Activated naive CD8-positive, alpha-beta T cell (primary cell): Measurements from ENCODE around the gene PLD5.
"Not testable (repeated sequence)": the region's sequence is repeated elsewhere in the genome, so short reads cannot be mapped to it uniquely, and the experiment has no call there.

Experiments used
- H3K27ac Mint-ChIP-seq: one replicate; pipeline ENCODE4 v1.8.0; 2021; ENCODE audit warnings: mixed read lengths
- H3K27me3 Mint-ChIP-seq: one replicate; pipeline ENCODE4 v1.8.0; 2021; ENCODE audit warnings: mixed read lengths
- H3K36me3 Mint-ChIP-seq: one replicate; pipeline ENCODE4 v1.8.0; 2021; ENCODE audit warnings: mixed read lengths
- H3K4me1 Mint-ChIP-seq: one replicate; pipeline ENCODE4 v1.8.0; 2021; ENCODE audit warnings: low read depth, mixed read lengths
- H3K4me3 Mint-ChIP-seq: one replicate; pipeline ENCODE4 v1.8.0; 2021; ENCODE audit warnings: mild to moderate bottlenecking, mixed read lengths
- H3K9me3 Mint-ChIP-seq: one replicate; pipeline ENCODE4 v1.8.0; 2021; ENCODE audit warnings: low read depth, mixed read lengths

Gene PLD5

DNA sequence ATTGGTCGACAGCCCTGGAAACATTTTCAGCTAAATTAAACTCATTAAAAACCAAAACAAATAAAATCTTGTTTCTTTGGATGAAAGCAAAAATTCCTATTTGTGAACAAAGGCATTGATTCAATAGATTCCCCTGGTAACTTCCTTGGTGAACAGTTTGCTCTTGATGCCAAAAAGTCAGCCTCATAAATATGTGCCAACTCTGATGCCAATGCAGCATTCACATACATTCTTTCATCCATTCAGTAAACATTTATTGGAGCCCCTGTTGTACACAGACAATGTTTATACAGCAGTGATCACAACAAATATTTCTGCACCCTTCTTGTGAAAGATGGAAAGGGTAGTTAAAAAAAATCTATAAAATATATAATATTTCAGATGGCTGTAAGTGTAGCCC is 107.8 kb downstream of the PLD5 start:
- no peak overlapping the region for H3K4me3 Mint-ChIP-seq
- H3K9me3 Mint-ChIP-seq = no peaks in the 10 kb centered on the region

GRCh38 chr1:242412921-242413320 is 111.6 kb downstream of the PLD5 start:
- no peaks in the 10 kb centered on the region for H3K9me3 Mint-ChIP-seq
- no peaks in the 10 kb centered on the region for H3K36me3 Mint-ChIP-seq
- H3K4me1 Mint-ChIP-seq = no peaks in the 10 kb centered on the region
- H3K4me3 Mint-ChIP-seq = no peak overlapping the region
- H3K27ac Mint-ChIP-seq = no peak overlapping the region
- H3K27me3 Mint-ChIP-seq = peaks cover 6% of the 10 kb centered on the region

More for the DNA sequence above, 107.8 kb downstream of the PLD5 start:
- peaks cover 8% of the 10 kb centered on the region for H3K27me3 Mint-ChIP-seq
- H3K36me3 Mint-ChIP-seq = no peaks in the 10 kb centered on the region
- H3K27ac Mint-ChIP-seq = no peak overlapping the region
- no peaks in the 10 kb centered on the region for H3K4me1 Mint-ChIP-seq

- no peaks in the 10 kb centered on the region for H3K4me1 Mint-ChIP-seq
- no peaks in the 10 kb centered on the region for H3K9me3 Mint-ChIP-seq
- peaks cover 6% of the 10 kb centered on the region for H3K27me3 Mint-ChIP-seq
These were observed 112.6 kb downstream of the PLD5 start for GRCh38 chr1:242411901-242412300.

DNA sequence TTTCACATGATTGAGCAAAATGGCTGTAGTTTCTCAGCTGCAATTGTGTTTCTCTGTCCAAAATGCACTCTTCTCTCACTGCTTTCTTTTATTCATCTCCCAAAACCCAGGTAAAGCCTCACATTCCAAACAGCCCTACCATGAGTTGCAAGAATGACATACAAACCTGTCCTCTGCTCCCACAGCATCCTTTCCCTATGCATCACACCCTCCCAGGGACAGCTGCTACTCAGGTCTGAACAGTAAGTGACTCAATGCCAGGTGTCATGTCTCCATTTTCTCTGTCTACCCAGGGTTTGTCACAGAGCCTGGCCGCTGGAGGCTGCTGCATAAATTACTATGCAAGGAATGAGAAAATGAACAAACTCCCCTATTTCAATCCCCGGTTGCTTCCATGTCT is 118.5 kb downstream of the PLD5 start:
- H3K4me1 Mint-ChIP-seq = no peaks in the 10 kb centered on the region
- peaks cover 7% of the 10 kb centered on the region for H3K27me3 Mint-ChIP-seq
- no peak overlapping the region for H3K4me3 Mint-ChIP-seq
- no peaks in the 10 kb centered on the region for H3K9me3 Mint-ChIP-seq
- no peaks in the 10 kb centered on the region for H3K36me3 Mint-ChIP-seq
- H3K27ac Mint-ChIP-seq = no peak overlapping the region

More at GRCh38 chr1:242411901-242412300, 112.6 kb downstream of the PLD5 start:
- H3K36me3 Mint-ChIP-seq = no peaks in the 10 kb centered on the region
- H3K27ac Mint-ChIP-seq = no peak overlapping the region
- no peak overlapping the region for H3K4me3 Mint-ChIP-seq

GRCh38 chr1:242404296-242404695 is 120.2 kb downstream of the PLD5 start:
- H3K9me3 Mint-ChIP-seq = no peaks in the 10 kb centered on the region
- H3K27me3 Mint-ChIP-seq = peaks cover 7% of the 10 kb centered on the region
- H3K27ac Mint-ChIP-seq = no peak overlapping the region
- H3K4me1 Mint-ChIP-seq = no peaks in the 10 kb centered on the region
- H3K4me3 Mint-ChIP-seq = no peak overlapping the region
- H3K36me3 Mint-ChIP-seq = no peaks in the 10 kb centered on the region

DNA sequence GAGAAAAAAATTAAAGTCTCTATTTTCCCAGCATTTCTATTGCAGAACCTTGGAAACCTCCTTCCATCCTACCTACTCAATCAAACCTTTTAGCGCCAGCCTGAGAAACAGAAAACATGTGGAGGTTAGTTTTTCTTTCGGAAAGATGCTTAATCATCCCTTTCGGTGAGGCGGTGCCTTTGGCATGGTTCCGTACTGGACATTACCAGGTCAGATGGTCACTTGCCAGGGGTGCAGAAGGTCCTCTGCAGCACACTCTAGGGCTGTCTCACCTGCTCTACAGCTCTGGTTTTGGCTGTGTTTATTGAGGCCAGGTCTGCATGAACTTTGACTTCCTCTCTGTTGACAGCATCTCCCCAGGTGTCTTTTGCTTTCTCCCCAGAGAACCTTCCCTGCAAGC is 121.5 kb downstream of the PLD5 start:
- no peak overlapping the region for H3K4me3 Mint-ChIP-seq
- no peak overlapping the region for H3K27ac Mint-ChIP-seq
- no peaks in the 10 kb centered on the region for H3K4me1 Mint-ChIP-seq
- peaks cover 8% of the 10 kb centered on the region for H3K27me3 Mint-ChIP-seq
- H3K36me3 Mint-ChIP-seq = no peaks in the 10 kb centered on the region
- no peaks in the 10 kb centered on the region for H3K9me3 Mint-ChIP-seq

DNA sequence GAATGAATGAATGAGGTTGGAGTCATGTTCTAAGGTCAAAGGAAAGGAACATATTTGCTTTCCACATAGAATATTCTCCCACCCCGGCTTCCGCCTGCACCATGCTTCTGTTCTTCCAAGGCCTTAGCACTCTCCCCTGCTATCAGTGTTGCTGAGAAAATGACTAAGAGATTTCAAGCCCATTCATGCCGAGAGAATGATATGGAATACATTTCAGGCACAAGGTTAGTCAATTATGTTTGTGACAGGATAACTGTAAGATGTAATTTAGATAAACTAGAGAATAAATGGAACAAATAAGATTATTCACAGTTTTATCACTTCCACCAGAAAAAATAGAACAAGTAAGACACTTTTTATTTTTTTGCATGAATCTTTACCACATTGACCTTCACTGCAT is 122.6 kb downstream of the PLD5 start:
- Mint-ChIP-seq H3K9me3 (no peaks in the 10 kb centered on the region), H3K27me3 (peaks cover 10% of the 10 kb centered on the region), H3K4me3 (no peak overlapping the region), H3K36me3 (no peaks in the 10 kb centered on the region), H3K4me1 (no peaks in the 10 kb centered on the region), H3K27ac (no peak overlapping the region)

- H3K36me3 Mint-ChIP-seq = no peaks in the 10 kb centered on the region
- H3K4me1 Mint-ChIP-seq = no peaks in the 10 kb centered on the region
- H3K4me3 Mint-ChIP-seq = no peak overlapping the region
- peaks cover 5% of the 10 kb centered on the region for H3K27me3 Mint-ChIP-seq
- no peak overlapping the region for H3K27ac Mint-ChIP-seq
- H3K9me3 Mint-ChIP-seq = peaks cover 4% of the 10 kb centered on the region
These were observed 126.1 kb downstream of the PLD5 start for GRCh38 chr1:242398351-242398750.

DNA sequence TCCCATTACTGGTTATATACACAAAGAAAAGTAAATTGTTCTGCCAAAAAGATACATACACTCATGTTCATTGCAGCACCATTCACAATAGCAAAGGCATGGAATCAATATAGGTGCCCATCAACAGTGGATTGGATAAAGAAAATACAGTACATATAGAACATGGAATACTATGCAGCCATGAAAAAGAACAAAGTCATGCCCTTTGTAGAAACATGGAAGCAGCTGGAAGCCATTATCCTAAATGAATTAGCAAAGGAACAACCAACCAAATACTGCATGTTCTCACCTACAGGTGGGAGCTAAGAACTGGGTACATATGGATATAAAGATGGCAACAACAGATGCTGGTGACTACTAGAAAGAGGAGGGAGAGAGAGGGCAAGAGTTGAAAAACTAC is 132.6 kb downstream of the PLD5 start:
- Mint-ChIP-seq H3K27ac (no peak overlapping the region), H3K4me1 (no peaks in the 10 kb centered on the region)

DNA sequence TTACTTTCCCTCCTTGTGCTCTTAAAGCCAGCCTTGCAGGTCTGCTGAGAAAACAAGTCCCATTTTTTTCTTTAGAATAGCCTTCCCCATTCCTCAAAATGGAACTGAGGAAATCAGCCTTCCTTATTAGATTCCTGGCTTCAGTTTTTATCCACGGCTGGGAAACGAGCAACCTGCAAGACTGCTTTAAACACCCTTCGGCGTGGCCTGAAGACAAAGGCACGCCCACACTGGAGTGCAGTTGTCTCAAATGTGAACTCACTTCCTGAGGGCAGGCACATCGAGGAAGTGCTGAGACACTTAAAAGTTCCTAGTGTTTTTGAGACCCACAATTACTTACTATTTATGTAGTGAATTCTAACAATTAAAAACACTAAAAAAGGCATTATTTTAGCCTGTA is 148.4 kb downstream of the PLD5 start:
- not testable (repeated sequence) for H3K4me3 Mint-ChIP-seq, H3K27ac Mint-ChIP-seq, H3K4me1 Mint-ChIP-seq, H3K36me3 Mint-ChIP-seq, H3K9me3 Mint-ChIP-seq, H3K27me3 Mint-ChIP-seq

More for the DNA sequence above, 132.6 kb downstream of the PLD5 start:
- Mint-ChIP-seq H3K9me3 (peaks cover 14% of the 10 kb centered on the region), H3K36me3 (no peaks in the 10 kb centered on the region), H3K27me3 (peaks cover 8% of the 10 kb centered on the region), H3K4me3 (no peak overlapping the region)

DNA sequence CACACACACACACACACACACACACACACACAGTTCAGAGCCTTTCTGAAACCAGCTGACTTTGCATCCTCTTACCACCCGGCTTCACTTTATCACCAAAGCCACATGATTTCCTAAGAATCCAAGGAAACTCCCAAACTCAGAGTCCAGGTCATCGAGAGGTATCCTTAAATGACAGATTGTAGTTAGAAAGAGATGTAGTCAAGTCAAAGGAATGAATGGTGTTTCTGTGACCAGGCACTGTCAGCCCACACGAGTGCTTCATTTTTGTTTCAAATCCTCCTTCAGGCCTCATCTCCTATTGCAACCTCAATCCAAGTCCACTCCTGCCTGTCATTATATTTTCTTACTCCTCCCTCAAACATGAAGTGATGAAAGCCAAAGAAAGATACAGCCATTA is 174.1 kb downstream of the PLD5 start:
- H3K36me3 Mint-ChIP-seq, H3K27ac Mint-ChIP-seq, H3K4me3 Mint-ChIP-seq, H3K4me1 Mint-ChIP-seq, H3K9me3 Mint-ChIP-seq, H3K27me3 Mint-ChIP-seq: not testable (repeated sequence)

DNA sequence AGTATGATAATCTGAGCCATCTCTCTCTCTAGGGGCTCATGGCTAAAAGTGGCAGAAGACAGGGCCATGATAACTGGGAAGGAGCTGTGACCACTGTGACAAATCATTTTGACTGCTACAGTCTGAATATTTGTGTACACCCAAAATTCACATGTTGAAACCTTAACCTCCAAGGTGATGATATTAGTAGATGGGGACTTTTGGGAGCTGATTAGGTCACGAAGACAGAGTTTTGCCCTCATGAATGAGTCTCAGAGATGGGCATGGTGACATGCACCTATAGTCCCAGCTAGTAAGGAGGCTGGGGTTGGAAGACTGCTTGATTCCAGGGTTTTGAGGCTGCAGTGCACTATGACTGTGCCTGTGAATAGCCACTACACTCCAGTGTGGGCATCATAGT is 174.9 kb downstream of the PLD5 start:
- H3K4me1 Mint-ChIP-seq = no peaks in the 10 kb centered on the region
- H3K27me3 Mint-ChIP-seq = no peaks in the 10 kb centered on the region
- no peak overlapping the region for H3K4me3 Mint-ChIP-seq
- no peaks in the 10 kb centered on the region for H3K9me3 Mint-ChIP-seq
- H3K36me3 Mint-ChIP-seq = no peaks in the 10 kb centered on the region
- no peak overlapping the region for H3K27ac Mint-ChIP-seq

GRCh38 chr1:242330865-242331264 is 193.6 kb downstream of the PLD5 start:
- not testable (repeated sequence) for H3K27me3 Mint-ChIP-seq, H3K4me1 Mint-ChIP-seq, H3K9me3 Mint-ChIP-seq, H3K27ac Mint-ChIP-seq, H3K36me3 Mint-ChIP-seq, H3K4me3 Mint-ChIP-seq

DNA sequence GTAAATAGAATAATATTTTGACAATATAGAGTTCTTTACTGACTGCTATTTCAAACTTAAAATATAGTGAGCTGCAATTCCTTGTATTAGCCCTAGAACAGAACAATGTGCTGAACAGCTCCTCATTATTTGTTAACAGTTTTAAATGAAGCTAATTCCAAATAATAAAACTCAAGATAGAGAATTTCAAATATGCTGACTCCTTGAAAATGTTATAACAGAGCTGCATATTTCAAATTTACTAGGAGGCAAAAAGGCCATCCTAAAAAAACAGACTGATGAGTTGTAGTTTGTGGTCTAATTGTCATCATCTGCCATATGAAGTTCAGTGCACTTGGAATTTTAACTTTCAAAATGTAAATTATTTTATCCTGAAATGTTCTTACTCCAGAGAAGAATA is 197.1 kb downstream of the PLD5 start:
- not testable (repeated sequence) for H3K4me3 Mint-ChIP-seq, H3K36me3 Mint-ChIP-seq, H3K4me1 Mint-ChIP-seq, H3K27me3 Mint-ChIP-seq, H3K9me3 Mint-ChIP-seq, H3K27ac Mint-ChIP-seq

- H3K9me3 Mint-ChIP-seq = not testable (repeated sequence)
These were observed 202.5 kb downstream of the PLD5 start for GRCh38 chr1:242321981-242322380.

GRCh38 chr1:242318140-242318539 is 206.4 kb downstream of the PLD5 start:
- no peak overlapping the region for H3K4me3 Mint-ChIP-seq
- no peaks in the 10 kb centered on the region for H3K36me3 Mint-ChIP-seq
- H3K27me3 Mint-ChIP-seq = no peaks in the 10 kb centered on the region
- H3K9me3 Mint-ChIP-seq = no peaks in the 10 kb centered on the region
- no peak overlapping the region for H3K27ac Mint-ChIP-seq
- H3K4me1 Mint-ChIP-seq = no peaks in the 10 kb centered on the region

More at GRCh38 chr1:242321981-242322380, 202.5 kb downstream of the PLD5 start:
- not testable (repeated sequence) for H3K27ac Mint-ChIP-seq, H3K27me3 Mint-ChIP-seq, H3K4me1 Mint-ChIP-seq, H3K4me3 Mint-ChIP-seq, H3K36me3 Mint-ChIP-seq

DNA sequence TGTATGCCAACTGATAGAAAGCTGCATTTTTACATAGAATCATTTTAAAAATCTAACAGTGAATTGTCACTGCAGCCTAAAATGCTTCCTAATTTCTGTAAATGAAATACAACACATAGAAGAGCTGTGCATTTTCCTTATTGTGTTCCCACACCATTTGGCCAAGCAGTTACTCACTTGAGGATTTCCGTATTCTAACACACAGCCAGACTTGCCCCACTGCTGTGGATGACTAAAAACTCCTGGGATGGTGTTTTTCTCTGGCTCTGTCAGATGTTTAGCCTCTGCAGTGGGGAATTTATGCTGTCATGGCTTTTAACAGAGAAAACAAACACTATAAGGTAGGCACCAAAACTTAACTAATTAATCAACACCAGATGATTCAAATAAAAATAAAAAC is 209.6 kb downstream of the PLD5 start:
- not testable (repeated sequence) for H3K4me1 Mint-ChIP-seq, H3K9me3 Mint-ChIP-seq, H3K4me3 Mint-ChIP-seq, H3K27me3 Mint-ChIP-seq, H3K36me3 Mint-ChIP-seq, H3K27ac Mint-ChIP-seq
